ENCODE data around the gene TRPM3.

The TRPM3 gene

DNA sequence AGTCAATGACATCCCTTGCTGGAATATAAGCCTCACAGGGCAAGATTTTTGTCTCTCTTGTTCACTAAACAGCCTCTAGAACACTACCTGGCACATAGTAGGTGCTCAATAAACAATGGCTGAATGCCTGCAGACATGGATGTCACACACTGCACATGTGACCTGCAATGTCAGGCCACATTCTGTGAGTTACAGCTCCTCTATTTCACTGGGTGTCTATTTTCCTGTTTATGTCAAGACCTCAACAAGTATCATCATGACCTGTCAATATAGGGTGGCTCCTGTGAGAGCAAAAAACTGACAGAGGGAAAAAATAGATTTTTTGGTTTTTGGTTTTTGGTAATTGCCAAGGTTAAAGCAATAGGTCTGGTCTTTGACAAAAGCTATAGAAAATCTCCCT, 562.3 kb downstream of the TRPM3 start:
- Mint-ChIP-seq H3K9me3 (no peaks in the 10 kb centered on the region), H3K27me3 (ENCODE audit: low read depth, poor library complexity) (peaks cover under 1% of the 10 kb centered on the region), H3K36me3 (ENCODE audit: low read depth) (no peaks in the 10 kb centered on the region), H3K27ac (no peak overlapping the region), H3K4me1 (peaks cover 19% of the 10 kb centered on the region), H3K4me3 (no peak overlapping the region)
- no peak for TF ChIP-seq CTCF (IDR thresholded peaks at IDR 0.05)
- no peak for DNase-seq

DNA sequence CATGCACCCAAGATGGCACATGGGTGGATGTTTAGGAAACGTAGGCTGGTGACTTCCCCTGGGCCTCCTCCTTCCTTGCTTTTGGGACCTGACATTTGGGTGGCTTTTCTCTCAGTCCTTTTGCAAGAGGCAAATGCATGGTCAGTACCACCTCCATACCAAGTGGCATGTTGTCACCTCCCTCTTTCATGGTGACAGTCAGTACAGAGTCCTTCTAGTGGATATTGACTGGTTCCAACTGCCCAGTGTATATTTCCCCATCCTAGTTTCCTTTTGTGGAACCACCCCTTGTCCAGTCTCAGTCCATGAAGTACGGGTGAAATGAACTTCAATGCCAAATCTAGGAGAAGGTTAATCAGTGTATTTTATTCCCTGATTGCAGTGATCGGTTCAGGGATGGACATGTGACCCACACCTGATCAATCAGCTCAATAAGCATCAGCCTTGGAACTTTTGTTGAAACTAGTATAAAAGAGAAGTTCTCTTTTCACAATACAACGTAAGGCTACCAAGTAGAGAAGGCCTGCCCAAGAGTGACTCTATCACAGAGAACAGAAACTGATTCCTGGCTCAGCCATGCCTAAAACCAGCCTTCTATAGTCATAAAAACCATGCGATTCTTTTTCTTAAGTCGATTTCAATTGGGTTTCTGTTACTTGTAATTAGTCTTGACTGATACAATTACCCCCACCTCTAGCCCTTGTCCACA, 563.6 kb downstream of the TRPM3 start:
- no peak for TF ChIP-seq CTCF (IDR thresholded peaks at IDR 0.05)
- Mint-ChIP-seq H3K9me3 (no peaks in the 10 kb centered on the region), H3K27me3 (ENCODE audit: low read depth, poor library complexity) (peaks cover 5% of the 10 kb centered on the region), H3K36me3 (ENCODE audit: low read depth) (no peaks in the 10 kb centered on the region), H3K4me3 (no peak overlapping the region), H3K4me1 (peaks cover 24% of the 10 kb centered on the region), H3K27ac (no peak overlapping the region)
- no peak for DNase-seq

- no peak overlapping the region for H3K27ac Mint-ChIP-seq
- TF ChIP-seq CTCF (IDR thresholded peaks at IDR 0.05) = no peak
Measured at GRCh38 chr9:70556771-70557170, 564.6 kb downstream of the TRPM3 start.

DNA sequence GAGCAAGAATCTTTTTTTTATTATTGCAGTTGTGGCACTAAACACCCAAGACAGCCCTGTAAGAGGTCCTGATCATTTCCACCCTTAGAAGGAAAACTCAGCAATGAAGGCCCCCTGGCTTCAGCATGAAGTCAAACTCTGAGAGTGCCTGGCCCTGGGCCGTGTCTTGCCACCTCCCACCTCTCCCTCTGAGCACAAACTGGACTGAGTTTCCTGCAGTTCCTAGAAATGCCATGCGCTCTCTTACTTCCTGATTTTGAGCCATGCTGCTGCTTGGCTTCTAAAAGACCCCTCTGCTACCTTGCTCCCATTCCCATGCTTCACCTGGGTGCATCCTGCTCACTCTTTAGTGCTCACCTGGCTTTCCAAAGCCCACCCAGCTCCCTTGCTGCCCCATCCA, 566.5 kb downstream of the TRPM3 start:
- Mint-ChIP-seq H3K4me1 (peaks cover 38% of the 10 kb centered on the region), H3K9me3 (no peaks in the 10 kb centered on the region), H3K36me3 (ENCODE audit: low read depth) (no peaks in the 10 kb centered on the region), H3K4me3 (no peak overlapping the region), H3K27ac (no peak overlapping the region), H3K27me3 (ENCODE audit: low read depth, poor library complexity) (peaks cover 5% of the 10 kb centered on the region)
- no peak for DNase-seq
- no peak for TF ChIP-seq CTCF (IDR thresholded peaks at IDR 0.05)

More at GRCh38 chr9:70556771-70557170, 564.6 kb downstream of the TRPM3 start:
- H3K4me3 Mint-ChIP-seq = no peak overlapping the region
- DNase-seq = no peak
- H3K9me3 Mint-ChIP-seq = no peaks in the 10 kb centered on the region
- no peaks in the 10 kb centered on the region for H3K36me3 Mint-ChIP-seq (ENCODE audit: low read depth)
- peaks cover 34% of the 10 kb centered on the region for H3K4me1 Mint-ChIP-seq
- peaks cover 5% of the 10 kb centered on the region for H3K27me3 Mint-ChIP-seq (ENCODE audit: low read depth, poor library complexity)

- Mint-ChIP-seq H3K27me3 (ENCODE audit: low read depth, poor library complexity) (peaks cover 5% of the 10 kb centered on the region), H3K36me3 (ENCODE audit: low read depth) (no peaks in the 10 kb centered on the region), H3K4me3 (no peak overlapping the region), H3K27ac (peak overlapping the region; percentile 23), H3K9me3 (no peaks in the 10 kb centered on the region), H3K4me1 (peaks cover 38% of the 10 kb centered on the region)
- DNase-seq = no peak
- no peak for TF ChIP-seq CTCF (IDR thresholded peaks at IDR 0.05)
Measured at GRCh38 chr9:70553707-70554673, 567.4 kb downstream of the TRPM3 start.

Data from nephron progenitor cell (in vitro differentiated cells).